Naive thymus-derived CD8-positive, alpha-beta T cell (primary cell): ENCODE measurements around the gene ULK4. TPM values are rescaled to one million over a fixed set of nuclear protein-coding genes. Genes with fewer than 3 reads are reported as not detected.

Experiments used
- ATAC-seq, 2 donors: fragments of 150-1000 bp; cut with Tn5 transposase in 1 of 2; sonication (Bioruptor Pico), chemical (Tn5 transposase) in 1 of 2; 1 replicate in 1 of 2; 2 replicates in 1 of 2; pipeline ENCODE4 v1.10.0; 2021; ENCODE audit warnings: mild to moderate bottlenecking in 2 of 2, moderate library complexity in 2 of 2
- POLR2A ChIA-PET: fragments of 350-600 bp; sonication (Branson Sonifier 250); formaldehyde crosslinking; loops from one replicate; lab custom pipeline; 2021; ENCODE audit warnings: antibody characterized with exemption; lab: Charles Lee
- DNase-seq, 10 donors: peaks; one replicate each; pipeline versions ENCODE4 v3.0.0 to v3.0.0-alpha.2; 2020 to 2022
- H3K27ac Mint-ChIP-seq, 10 donors: one replicate each; pipeline ENCODE4 v1.8.0; 2020 to 2022; ENCODE audit warnings: mild to moderate bottlenecking in 10 of 10, mixed read lengths in 10 of 10, moderate library complexity in 4 of 10, inconsistent platforms in 1 of 10
- H3K27me3 Mint-ChIP-seq, 5 donors: one replicate each; pipeline ENCODE4 v1.8.0; 2021 to 2022; ENCODE audit warnings: mixed read lengths in 5 of 5
- H3K36me3 Mint-ChIP-seq, 3 donors: one replicate each; pipeline ENCODE4 v1.8.0; 2020 to 2022; ENCODE audit warnings: mixed read lengths in 3 of 3, mild to moderate bottlenecking in 2 of 3, inconsistent platforms in 1 of 3
- H3K4me1 Mint-ChIP-seq, 4 donors: one replicate each; pipeline ENCODE4 v1.8.0; 2021 to 2022; ENCODE audit warnings: mixed read lengths in 4 of 4
- H3K4me3 Mint-ChIP-seq, 10 donors: one replicate each; pipeline ENCODE4 v1.8.0; 2020 to 2022; ENCODE audit warnings: mild to moderate bottlenecking in 10 of 10, mixed read lengths in 10 of 10, moderate library complexity in 6 of 10, inconsistent platforms in 1 of 10
- H3K9me3 Mint-ChIP-seq, 9 donors: one replicate each; pipeline ENCODE4 v1.8.0; 2020 to 2022; ENCODE audit warnings: mixed read lengths in 9 of 9, mild to moderate bottlenecking in 3 of 9, inconsistent platforms in 1 of 9, moderate library complexity in 1 of 9
- polyA plus RNA-seq, 3 donors: library from polyadenylated mRNA; unstranded; fragments of 300-500 nt; fragmentation: Illumina TruSeq; gene quantifications; one replicate each; pipeline ENCODE4 v1.2.3, GENCODE V29; 2021
- total RNA-seq, 8 experiments: library from RNA in 2 of 8; stranded (reverse) in 2 of 8; gene quantifications; one replicate each; pipeline ENCODE4 v1.2.3 and lab custom pipeline; 2021 to 2026

Gene ULK4
- total and polyA plus RNA-seq, 5 experiments from 2014 or later = 6.6 to 16.8 (median 10.7) TPM

DNA sequence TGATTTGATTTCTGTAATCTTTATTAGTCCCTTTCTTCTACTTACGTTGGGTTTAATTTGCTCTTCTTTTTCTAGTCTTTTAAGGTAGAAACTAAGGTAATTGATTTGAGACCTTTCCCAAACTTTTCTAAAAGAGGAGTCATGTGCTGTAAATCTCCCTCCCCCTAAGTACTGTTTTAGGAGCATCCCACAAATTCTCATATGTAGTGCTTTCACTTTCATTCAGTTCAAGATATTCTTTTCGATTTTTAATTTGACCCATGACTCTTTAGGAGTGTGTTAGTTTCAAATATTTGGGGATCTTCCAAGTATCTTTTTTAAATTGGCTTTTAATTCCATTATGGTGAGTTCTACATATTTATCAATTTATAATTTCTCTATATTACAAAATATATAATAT is 520.8 kb downstream of the ULK4 start:
- no peak overlapping the region for H3K4me3 Mint-ChIP-seq
- no peaks in the 10 kb centered on the region for H3K27me3 Mint-ChIP-seq
- H3K9me3 Mint-ChIP-seq = peaks cover 2 to 22% (median 12%) of the 10 kb centered on the region in 9 donors
- no peak for DNase-seq
- no peaks in the 10 kb centered on the region for H3K4me1 Mint-ChIP-seq
- peaks cover 3 to 28% (median 22%) of the 10 kb centered on the region in 3 donors for H3K36me3 Mint-ChIP-seq
- no peak for ATAC-seq
- POLR2A ChIA-PET = no interaction called here
- H3K27ac Mint-ChIP-seq = no peak overlapping the region

DNA sequence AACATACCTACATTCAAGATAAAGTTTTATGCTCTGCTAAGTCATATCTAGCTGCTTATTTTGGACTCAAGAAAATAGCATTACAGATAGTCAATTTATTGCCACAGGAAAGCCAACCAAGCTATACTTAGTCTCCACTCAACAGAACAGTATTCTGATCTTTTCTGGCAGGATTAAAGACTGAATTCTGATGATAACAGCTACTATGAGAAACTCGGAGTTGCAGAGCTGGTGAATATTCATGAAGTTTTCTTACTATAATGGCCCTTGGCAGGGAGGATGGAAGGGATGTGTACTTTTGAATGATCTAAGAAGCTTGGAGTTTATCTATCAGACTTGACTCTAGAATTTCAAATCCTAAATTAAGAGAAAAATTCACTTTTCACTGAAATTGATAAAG is 524.9 kb downstream of the ULK4 start:
- DNase-seq (no peak), ATAC-seq (no peak)
- peaks cover 2 to 27% (median 12%) of the 10 kb centered on the region in 9 donors for H3K9me3 Mint-ChIP-seq
- H3K4me3 Mint-ChIP-seq = no peak overlapping the region
- H3K27ac Mint-ChIP-seq = no peak overlapping the region
- POLR2A ChIA-PET = no interaction called here
- H3K36me3 Mint-ChIP-seq = peaks cover 0 to 32% (median 28%) of the 10 kb centered on the region in 3 donors
- H3K27me3 Mint-ChIP-seq = no peaks in the 10 kb centered on the region
- H3K4me1 Mint-ChIP-seq = no peaks in the 10 kb centered on the region

DNA sequence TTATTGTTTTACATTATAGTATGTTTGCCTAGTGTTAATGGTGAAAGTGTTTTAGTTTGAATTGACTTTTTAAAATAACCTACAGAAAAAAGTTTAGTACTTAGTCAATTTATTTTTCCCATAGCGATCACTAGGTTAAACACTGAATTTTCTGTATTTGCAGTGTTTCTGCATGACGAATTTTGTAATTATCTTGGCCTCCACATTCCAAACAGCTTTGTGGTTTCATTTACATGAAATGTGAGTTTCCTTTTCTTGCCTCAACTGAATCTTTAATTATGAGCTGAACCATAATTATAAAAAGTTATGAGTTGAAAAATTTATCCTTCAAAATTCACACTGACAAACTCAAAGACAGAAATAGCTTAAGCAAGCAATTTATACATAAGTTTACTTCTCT is 527.1 kb downstream of the ULK4 start:
- peaks cover 0 to 26% (median 9%) of the 10 kb centered on the region in 3 donors for H3K36me3 Mint-ChIP-seq
- POLR2A ChIA-PET = no interaction called here
- DNase-seq (no peak), ATAC-seq (no peak)
- H3K9me3 Mint-ChIP-seq = peaks cover 0 to 9% (median 2%) of the 10 kb centered on the region in 9 donors
- H3K4me3 Mint-ChIP-seq = no peak overlapping the region
- no peaks in the 10 kb centered on the region for H3K4me1 Mint-ChIP-seq
- H3K27me3 Mint-ChIP-seq = no peaks in the 10 kb centered on the region
- H3K27ac Mint-ChIP-seq = no peak overlapping the region

DNA sequence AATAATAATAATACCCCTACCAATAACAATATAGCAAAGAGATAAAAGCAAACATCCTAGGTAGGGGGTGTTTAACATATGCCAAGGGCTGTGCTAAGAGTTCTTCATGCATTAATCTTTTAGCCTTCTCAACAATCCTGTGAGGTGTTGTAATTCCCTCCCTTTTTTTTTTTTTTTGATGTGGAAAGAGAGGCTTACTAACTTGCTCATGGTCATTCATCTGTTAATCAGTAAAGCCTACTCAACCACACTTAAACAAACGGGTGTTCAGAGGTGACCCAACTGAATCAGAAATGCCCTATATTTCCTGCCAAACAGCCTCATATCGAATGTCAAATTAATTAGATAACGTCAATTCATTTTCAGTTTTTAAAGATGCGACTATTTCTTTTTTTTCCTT is 530.5 kb downstream of the ULK4 start:
- H3K4me1 Mint-ChIP-seq = peaks cover 0 to under 1% (median 0%) of the 10 kb centered on the region in 4 donors

DNA sequence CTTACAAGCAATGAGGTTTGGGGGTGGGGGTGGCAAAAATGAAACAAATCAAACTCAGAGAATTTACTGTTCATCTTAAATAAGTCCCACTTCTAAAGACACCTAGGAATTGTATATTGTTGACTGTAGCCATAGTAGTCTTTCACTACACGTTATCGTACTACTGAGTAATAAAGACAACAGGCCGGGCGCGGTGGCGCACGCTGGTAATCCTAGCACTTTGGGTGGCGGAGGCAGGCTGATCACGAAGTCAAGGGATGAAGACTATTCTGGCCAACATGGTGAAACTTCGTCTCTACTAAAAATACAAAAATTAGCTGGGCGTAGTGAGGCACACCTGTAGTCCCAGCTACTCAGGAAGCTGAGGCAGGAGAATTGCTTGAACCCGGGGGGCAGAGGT is 531.0 kb downstream of the ULK4 start:
- ATAC-seq = no peak
- no peak overlapping the region for H3K27ac Mint-ChIP-seq
- no peak overlapping the region for H3K4me3 Mint-ChIP-seq
- DNase-seq = no peak
- peaks cover 0 to 7% (median 0%) of the 10 kb centered on the region in 5 donors for H3K27me3 Mint-ChIP-seq
- POLR2A ChIA-PET = no interaction called here
- H3K36me3 Mint-ChIP-seq = peaks cover 5 to 45% (median 15%) of the 10 kb centered on the region in 3 donors
- H3K4me1 Mint-ChIP-seq = peaks cover 0 to 2% (median under 1%) of the 10 kb centered on the region in 4 donors
- peaks cover 9 to 44% (median 18%) of the 10 kb centered on the region in 9 donors for H3K9me3 Mint-ChIP-seq

More for the DNA sequence above, 530.5 kb downstream of the ULK4 start:
- Mint-ChIP-seq H3K4me3 (no peak overlapping the region), H3K36me3 (peaks cover 5 to 41% (median 10%) of the 10 kb centered on the region in 3 donors), H3K27me3 (peaks cover 0 to 3% (median 0%) of the 10 kb centered on the region in 5 donors), H3K9me3 (peaks cover 6 to 39% (median 13%) of the 10 kb centered on the region in 9 donors), H3K27ac (no peak overlapping the region)
- ATAC-seq (no peak), DNase-seq (no peak)
- POLR2A ChIA-PET = no interaction called here

DNA sequence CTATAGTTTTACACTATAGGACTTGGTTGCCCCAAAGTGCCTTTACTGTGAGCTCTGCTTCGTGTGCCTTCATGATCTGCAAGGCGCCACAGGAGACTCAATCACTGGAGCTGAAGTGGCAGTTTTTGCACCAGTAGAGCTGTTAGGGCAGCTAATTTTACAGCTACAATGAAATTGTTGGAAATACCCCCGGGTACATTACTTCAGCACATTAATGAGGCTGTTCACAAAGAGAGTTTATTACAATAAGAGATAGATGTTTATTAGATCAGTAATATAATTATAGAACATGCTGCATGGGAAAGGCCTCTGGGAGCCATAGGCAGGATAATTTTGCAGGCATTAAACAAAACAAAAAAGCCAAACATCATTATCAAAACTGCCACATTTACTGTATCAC is 531.5 kb downstream of the ULK4 start:
- POLR2A ChIA-PET = no interaction called here
- ATAC-seq (no peak), DNase-seq (no peak)
- Mint-ChIP-seq H3K4me3 (no peak overlapping the region), H3K4me1 (peaks cover under 1 to 7% (median 2%) of the 10 kb centered on the region in 4 donors), H3K9me3 (peaks cover 9 to 49% (median 22%) of the 10 kb centered on the region in 9 donors), H3K27ac (no peak overlapping the region), H3K27me3 (peaks cover 0 to 10% (median 0%) of the 10 kb centered on the region in 5 donors), H3K36me3 (peaks cover 7 to 48% (median 17%) of the 10 kb centered on the region in 3 donors)

DNA sequence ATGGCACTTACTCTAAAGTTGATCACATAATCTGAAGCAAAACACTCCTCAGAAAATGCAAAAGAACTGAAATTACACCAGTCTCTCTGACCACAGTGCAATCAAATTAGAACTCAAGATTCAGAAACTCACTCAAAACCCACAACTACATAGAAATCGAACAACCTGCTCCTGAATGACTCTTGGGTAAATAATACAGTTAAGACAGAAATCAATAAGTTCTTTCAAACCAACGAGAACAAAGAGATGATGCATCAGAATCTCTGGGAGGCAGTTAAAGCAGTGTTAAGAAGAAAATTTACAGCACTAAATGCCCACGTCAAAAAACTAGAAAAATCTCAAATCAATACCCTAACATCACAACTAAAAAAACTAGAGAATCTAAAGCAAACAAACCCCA is 535.4 kb downstream of the ULK4 start:
- peaks cover 8 to 21% (median 13%) of the 10 kb centered on the region in 4 donors for H3K4me1 Mint-ChIP-seq
- no peak overlapping the region for H3K27ac Mint-ChIP-seq
- H3K36me3 Mint-ChIP-seq = peaks cover 7 to 34% (median 10%) of the 10 kb centered on the region in 3 donors
- peak overlapping the region in 1 of 10 donors; percentile 11 for H3K4me3 Mint-ChIP-seq
- DNase-seq = no peak
- no peak for ATAC-seq
- peaks cover 0 to 10% (median 0%) of the 10 kb centered on the region in 5 donors for H3K27me3 Mint-ChIP-seq
- peaks cover 9 to 47% (median 25%) of the 10 kb centered on the region in 9 donors for H3K9me3 Mint-ChIP-seq
- POLR2A ChIA-PET = no interaction called here

DNA sequence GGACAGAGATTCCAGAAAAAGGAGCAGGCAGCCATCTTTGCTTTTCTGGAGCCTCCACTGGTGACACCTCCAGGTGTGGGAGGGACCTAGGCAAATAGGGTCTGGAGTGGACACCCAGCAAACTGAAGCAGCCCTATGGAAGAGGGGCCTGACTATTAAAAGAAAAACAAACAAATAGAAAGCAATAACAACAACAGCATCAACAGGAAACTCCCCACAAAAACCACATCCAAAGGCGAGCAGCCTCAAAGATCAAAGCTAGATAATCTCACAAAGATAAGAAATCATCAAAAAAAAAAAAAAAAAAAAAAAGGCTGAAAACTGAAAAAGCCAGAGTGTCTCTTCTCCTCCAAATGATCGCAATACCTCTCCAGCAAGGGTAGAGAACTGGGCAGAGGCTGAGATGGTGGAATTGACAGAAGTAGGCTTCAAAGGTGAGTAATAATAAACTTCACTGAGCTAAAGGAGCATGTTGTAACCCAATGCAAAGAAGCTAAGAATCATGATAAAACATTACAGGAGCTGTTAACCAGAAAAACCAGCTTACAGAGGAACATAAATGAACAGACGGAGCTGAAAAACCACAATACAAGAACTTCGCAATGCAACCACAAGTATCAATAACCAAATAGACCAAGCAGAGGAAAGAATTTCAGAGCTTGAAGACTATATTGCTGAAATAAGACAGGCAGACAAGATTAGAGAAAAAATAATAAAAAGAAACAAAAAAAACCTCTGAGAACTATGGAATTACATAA is 537.2 kb downstream of the ULK4 start:
- Mint-ChIP-seq H3K27me3 (peaks cover 0 to 10% (median 0%) of the 10 kb centered on the region in 5 donors), H3K4me3 (peak overlapping the region in 2 of 10 donors; percentile 16 to 30), H3K9me3 (peaks cover 9 to 47% (median 23%) of the 10 kb centered on the region in 9 donors), H3K4me1 (peaks cover 8 to 24% (median 13%) of the 10 kb centered on the region in 4 donors), H3K36me3 (peaks cover 7 to 28% (median 10%) of the 10 kb centered on the region in 3 donors), H3K27ac (peak overlapping the region in 1 of 10 donors; percentile 14)
- no peak for ATAC-seq
- POLR2A ChIA-PET = no interaction called here
- DNase-seq = no peak

DNA sequence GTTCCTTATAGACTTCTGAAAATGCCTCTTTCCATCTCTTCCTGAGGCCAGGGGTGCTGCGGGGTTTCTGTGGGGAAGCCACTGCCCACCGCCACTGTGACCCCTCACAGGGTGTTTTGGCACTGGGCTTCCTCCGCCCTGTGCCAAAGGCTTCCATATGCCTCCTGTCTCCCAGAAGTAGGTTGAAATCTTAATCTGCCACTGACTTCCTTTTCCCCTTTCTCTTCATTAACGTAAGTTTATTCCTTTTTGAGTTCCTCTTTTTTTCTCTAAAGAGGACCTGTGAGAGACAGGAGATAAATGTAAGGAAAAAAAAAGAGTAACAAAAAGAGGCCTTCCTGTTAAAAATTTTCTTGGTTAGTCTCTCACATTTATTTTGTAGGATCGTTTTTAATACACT is 542.1 kb downstream of the ULK4 start:
- no peak overlapping the region for H3K4me3 Mint-ChIP-seq
- POLR2A ChIA-PET = no interaction called here

GRCh38 chr3:41418961-41419691 is 542.8 kb downstream of the ULK4 start:
- DNase-seq (no peak), ATAC-seq (no peak)
- POLR2A ChIA-PET = no interaction called here
- Mint-ChIP-seq H3K4me1 (peaks cover 0 to 20% (median 1%) of the 10 kb centered on the region in 4 donors), H3K4me3 (no peak overlapping the region), H3K27ac (peak overlapping the region in 1 of 10 donors; percentile 16), H3K9me3 (peaks cover 0 to 4% (median 0%) of the 10 kb centered on the region in 9 donors), H3K36me3 (peaks cover 0 to 3% (median 0%) of the 10 kb centered on the region in 3 donors), H3K27me3 (no peaks in the 10 kb centered on the region)

More for the DNA sequence above, 542.1 kb downstream of the ULK4 start:
- Mint-ChIP-seq H3K27me3 (no peaks in the 10 kb centered on the region), H3K27ac (no peak overlapping the region), H3K9me3 (peaks cover 0 to 4% (median 0%) of the 10 kb centered on the region in 9 donors), H3K4me1 (peaks cover 5 to 24% (median 5%) of the 10 kb centered on the region in 4 donors), H3K36me3 (peaks cover 0 to 3% (median 0%) of the 10 kb centered on the region in 3 donors)
- ATAC-seq (no peak), DNase-seq (no peak)

DNA sequence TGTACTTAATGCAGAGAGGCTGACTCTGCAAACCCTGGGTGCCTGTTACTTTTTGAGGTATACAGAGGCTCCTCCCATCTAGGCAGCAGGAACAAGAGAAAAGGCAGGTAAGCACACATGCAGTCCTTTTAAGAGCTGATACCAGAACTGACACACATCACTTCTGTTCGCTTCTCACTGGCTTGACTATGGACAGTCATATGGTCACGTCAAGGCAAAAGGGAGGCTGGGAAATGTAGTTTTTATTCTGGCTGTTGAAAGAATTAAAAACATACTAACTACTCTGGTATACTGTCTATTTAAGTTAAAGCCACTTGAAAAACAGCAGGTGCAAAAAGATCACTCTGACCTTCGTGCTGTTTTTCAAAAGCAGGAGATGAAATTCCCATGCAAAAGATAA is 544.3 kb downstream of the ULK4 start:
- H3K27ac Mint-ChIP-seq = no peak overlapping the region

GRCh38 chr3:41411065-41411464 is 550.8 kb downstream of the ULK4 start:
- peaks cover 0 to 15% (median 4%) of the 10 kb centered on the region in 9 donors for H3K9me3 Mint-ChIP-seq
- no peak overlapping the region for H3K4me3 Mint-ChIP-seq
- H3K27ac Mint-ChIP-seq = no peak overlapping the region
- H3K36me3 Mint-ChIP-seq = peaks cover 0 to 20% (median 12%) of the 10 kb centered on the region in 3 donors
- no peaks in the 10 kb centered on the region for H3K4me1 Mint-ChIP-seq
- no peak for ATAC-seq
- POLR2A ChIA-PET = no interaction called here
- DNase-seq = no peak
- no peaks in the 10 kb centered on the region for H3K27me3 Mint-ChIP-seq

More for the DNA sequence above, 544.3 kb downstream of the ULK4 start:
- H3K36me3 Mint-ChIP-seq = peaks cover 0 to 3% (median 1%) of the 10 kb centered on the region in 3 donors
- no peaks in the 10 kb centered on the region for H3K27me3 Mint-ChIP-seq
- no peak overlapping the region for H3K4me3 Mint-ChIP-seq
- DNase-seq (no peak), ATAC-seq (no peak)
- POLR2A ChIA-PET = no interaction called here
- peaks cover 0 to 16% (median 0%) of the 10 kb centered on the region in 4 donors for H3K4me1 Mint-ChIP-seq
- H3K9me3 Mint-ChIP-seq = no peaks in the 10 kb centered on the region
